GM12878 (cell line): ENCODE measurements around the gene TNFRSF1B. TPM values are rescaled to one million over a fixed set of nuclear protein-coding genes. Genes with fewer than 3 reads are reported as not detected.
A peak's percentile ranks its signal among the peaks of the same experiment; 100 is the strongest.

Experiments
- ATF7 ChIP-seq: fragments of 450-650 bp; IDR thresholded peaks from 2 replicates; pipeline ENCODE4 v1.6.1; 2016; ENCODE audit warnings: low read depth, mild to moderate bottlenecking
- CBFB ChIP-seq: IDR thresholded peaks from 2 replicates; pipeline ENCODE4 v1.6.1; 2016; ENCODE audit warnings: antibody characterized with exemption, low read depth
- CHD2 ChIP-seq: IDR thresholded peaks from 2 replicates; pipeline ENCODE4 v1.6.1; 2011; ENCODE audit warnings: low read depth, low read length, improper control_type of control experiment, borderline replicate concordance
- E2F4 ChIP-seq: IDR thresholded peaks from 2 replicates; pipeline ENCODE4 v1.6.1; 2012; ENCODE audit warnings: low read depth, low read length, improper control_type of control experiment
- E2F8 ChIP-seq: fragments of 450-650 bp; IDR thresholded peaks from 2 replicates; pipeline ENCODE4 v1.6.1; 2018; ENCODE audit warnings: mild to moderate bottlenecking, low read depth, moderate library complexity; ENCODE audit not compliant: partially characterized antibody
- EP300 ChIP-seq, 2 experiments: fragments of 150-350 bp in 1 of 2; IDR thresholded peaks; 2 replicates each; pipeline ENCODE4 v1.6.1; 2011 to 2012; ENCODE audit warnings: low read depth in 2 of 2, low read length in 2 of 2, borderline replicate concordance in 1 of 2, improper control_type of control experiment in 1 of 2, inconsistent platforms in 1 of 2; ENCODE audit not compliant: control insufficient read depth in 1 of 2
- FOXK2 ChIP-seq: fragments of 450-650 bp; IDR thresholded peaks from 2 replicates; pipeline ENCODE4 v1.6.1; 2017; ENCODE audit warnings: mild to moderate bottlenecking, moderate library complexity
- GATAD2B ChIP-seq: fragments of 450-650 bp; conservative IDR thresholded peaks from 2 replicates; pipeline ENCODE4 v1.6.1; 2017; ENCODE audit warnings: low read depth, mild to moderate bottlenecking, moderate library complexity
- IRF4 ChIP-seq: IDR thresholded peaks from 2 replicates; pipeline ENCODE4 v1.6.1; 2011; ENCODE audit warnings: low read depth, low read length
- JUNB ChIP-seq: IDR thresholded peaks from 2 replicates; pipeline ENCODE4 v1.6.1; 2016; ENCODE audit warnings: antibody characterized with exemption, mild to moderate bottlenecking
- MTA2 ChIP-seq: fragments of 450-650 bp; IDR thresholded peaks from 2 replicates; pipeline ENCODE4 v1.6.1; 2016; ENCODE audit warnings: low read depth, mild to moderate bottlenecking, moderate library complexity
- PML ChIP-seq: IDR thresholded peaks from 2 replicates; pipeline ENCODE4 v1.6.1; 2012; ENCODE audit warnings: low read length, inconsistent platforms
- RB1 ChIP-seq: fragments of 450-650 bp; formaldehyde crosslinking; IDR thresholded peaks from 2 replicates; pipeline ENCODE4 v1.6.1; 2017; ENCODE audit warnings: mild to moderate bottlenecking, borderline replicate concordance
- RCOR1 ChIP-seq: conservative IDR thresholded peaks from 2 replicates; pipeline ENCODE4 v1.6.1; 2012; ENCODE audit warnings: low read depth, low read length, improper control_type of control experiment
- SMARCA5 ChIP-seq: fragments of 450-650 bp; IDR thresholded peaks from 2 replicates; pipeline ENCODE4 v1.6.1; 2017; ENCODE audit warnings: mild to moderate bottlenecking
- SMC3 ChIP-seq: IDR thresholded peaks from 2 replicates; pipeline ENCODE4 v1.6.1; 2011; ENCODE audit warnings: low read length, improper control_type of control experiment, borderline replicate concordance
- SREBF2 ChIP-seq: IDR thresholded peaks from 2 replicates; pipeline ENCODE4 v1.6.1; 2012; ENCODE audit warnings: mild to moderate bottlenecking, low read length
- SUPT20H ChIP-seq: IDR thresholded peaks from 2 replicates; pipeline ENCODE4 v1.6.1; 2011; ENCODE audit warnings: low read depth, mild to moderate bottlenecking, low read length, moderate library complexity, borderline replicate concordance; ENCODE audit not compliant: control insufficient read depth
- TARDBP ChIP-seq: IDR thresholded peaks from 2 replicates; pipeline ENCODE4 v1.6.1; 2016; ENCODE audit warnings: borderline replicate concordance
- TCF7 ChIP-seq: IDR thresholded peaks from 2 replicates; pipeline ENCODE4 v1.6.1; 2014; ENCODE audit warnings: antibody characterized with exemption, borderline replicate concordance
- ZNF217 ChIP-seq: fragments of 450-650 bp; IDR thresholded peaks from 2 replicates; pipeline ENCODE4 v1.6.1; 2017; ENCODE audit warnings: antibody characterized with exemption, mild to moderate bottlenecking
- ZNF274 ChIP-seq: IDR thresholded peaks from one replicate; pipeline ENCODE4 v1.8.0; 2011; ENCODE audit not compliant: insufficient read length, insufficient read depth
- ZSCAN29 ChIP-seq: fragments of 450-650 bp; IDR thresholded peaks from 2 replicates; pipeline ENCODE4 v1.6.1; 2017; ENCODE audit warnings: mild to moderate bottlenecking, moderate library complexity
- polyA plus RNA-seq, 11 experiments: library from polyadenylated mRNA; depleted of rRNA in 4 of 11; unstranded in 6 of 11; stranded (reverse) in 5 of 11; fragments of >200 nt; fragmentation: Nextera tagmentation in 4 of 11; fragmentation: Illumina TruSeq in 1 of 11; extraction: Ambion mirVana in 4 of 11; extraction: Trizol in 1 of 11; gene quantifications; 1 replicate in 1 of 11; 2 replicates in 10 of 11; pipeline versions ENCODE4 v1.2.1 to v1.2.3, GENCODE V29; 2011 to 2016; ENCODE audit warnings: inconsistent platforms in 2 of 11, missing spikeins in 2 of 11, low read depth in 1 of 11
- total RNA-seq, 4 experiments: library from RNA; depleted of rRNA in 3 of 4; stranded (reverse); fragments of >200 nt in 3 of 4; fragmentation: Illumina TruSeq in 1 of 4; extraction: Trizol in 1 of 4; gene quantifications; 2 replicates each; pipeline versions ENCODE4 v1.2.1 to v1.2.3, GENCODE V29; 2013 to 2021
- TF ChIP-seq, protein P1 (sequence below): fragments of 450-650 bp; formaldehyde crosslinking; IDR thresholded peaks from 2 replicates; pipeline ENCODE4 v1.4.0; 2020; ENCODE audit warnings: mild to moderate bottlenecking, moderate library complexity

The TNFRSF1B gene
- total and polyA plus RNA-seq, 10 of the 15 experiments (the other 5 are each of a cell fraction or from before 2014, with no cell fraction given), result 10.1 to 87.2 (median 37.3) TPM

- TF ChIP-seq SMARCA5 (0 out of 2 replicates have a peak, but pooled peaks have one; percentile 67), E2F4 (no peak), RB1 (no peak), ATF7 (peak; percentile 59; the same call in 1 of the 2 replicates), EP300 (IDR thresholded peaks at IDR 0.05; ENCODE audit: borderline replicate concordance in 1 of 2, control insufficient read depth in 1 of 2, low read depth in 2 of 2, low read length in 2 of 2) (peak in 1 of 2 experiments; percentile 53; a peak in 1 of 4 replicates), TCF7 (no peak), CBFB (no peak), RCOR1 (peak; percentile 88; the same call in 1 of the 2 replicates), PML (no peak), ZNF217 (no peak), SUPT20H (no peak), FOXK2 (no peak), MTA2 (peak; percentile 68), ZNF274 (no peak), E2F8 (no peak), JUNB (peak; percentile 49), SMC3 (peak; percentile 14; the same call in 1 of the 2 replicates), GATAD2B (no peak), IRF4 (no peak), TARDBP (no peak), SREBF2 (no peak), ZSCAN29 (no peak), CHD2 (peak; percentile 41; the same call in 1 of the 2 replicates)
- TF ChIP-seq, protein P1, sequence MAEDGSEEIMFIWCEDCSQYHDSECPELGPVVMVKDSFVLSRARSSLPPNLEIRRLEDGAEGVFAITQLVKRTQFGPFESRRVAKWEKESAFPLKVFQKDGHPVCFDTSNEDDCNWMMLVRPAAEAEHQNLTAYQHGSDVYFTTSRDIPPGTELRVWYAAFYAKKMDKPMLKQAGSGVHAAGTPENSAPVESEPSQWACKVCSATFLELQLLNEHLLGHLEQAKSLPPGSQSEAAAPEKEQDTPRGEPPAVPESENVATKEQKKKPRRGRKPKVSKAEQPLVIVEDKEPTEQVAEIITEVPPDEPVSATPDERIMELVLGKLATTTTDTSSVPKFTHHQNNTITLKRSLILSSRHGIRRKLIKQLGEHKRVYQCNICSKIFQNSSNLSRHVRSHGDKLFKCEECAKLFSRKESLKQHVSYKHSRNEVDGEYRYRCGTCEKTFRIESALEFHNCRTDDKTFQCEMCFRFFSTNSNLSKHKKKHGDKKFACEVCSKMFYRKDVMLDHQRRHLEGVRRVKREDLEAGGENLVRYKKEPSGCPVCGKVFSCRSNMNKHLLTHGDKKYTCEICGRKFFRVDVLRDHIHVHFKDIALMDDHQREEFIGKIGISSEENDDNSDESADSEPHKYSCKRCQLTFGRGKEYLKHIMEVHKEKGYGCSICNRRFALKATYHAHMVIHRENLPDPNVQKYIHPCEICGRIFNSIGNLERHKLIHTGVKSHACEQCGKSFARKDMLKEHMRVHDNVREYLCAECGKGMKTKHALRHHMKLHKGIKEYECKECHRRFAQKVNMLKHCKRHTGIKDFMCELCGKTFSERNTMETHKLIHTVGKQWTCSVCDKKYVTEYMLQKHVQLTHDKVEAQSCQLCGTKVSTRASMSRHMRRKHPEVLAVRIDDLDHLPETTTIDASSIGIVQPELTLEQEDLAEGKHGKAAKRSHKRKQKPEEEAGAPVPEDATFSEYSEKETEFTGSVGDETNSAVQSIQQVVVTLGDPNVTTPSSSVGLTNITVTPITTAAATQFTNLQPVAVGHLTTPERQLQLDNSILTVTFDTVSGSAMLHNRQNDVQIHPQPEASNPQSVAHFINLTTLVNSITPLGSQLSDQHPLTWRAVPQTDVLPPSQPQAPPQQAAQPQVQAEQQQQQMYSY (CRISPR knock-in tag), result no peak
Observed at GRCh38 chr1:12157366-12158231, 9.2 kb upstream of the TNFRSF1B start (continued).
